AG04449 (cell line): Measurements from ENCODE around the gene GPC5.

Experiments
- CTCF ChIA-PET: fragments of 350-600 bp; formaldehyde crosslinking; extraction: SDS; loops from one replicate; lab custom pipeline; 2021; ENCODE audit warnings: antibody characterized with exemption; lab: Yijun Ruan, JAX
- POLR2A ChIA-PET: fragments of 400-600, 350-600 bp; formaldehyde crosslinking; extraction: SDS; loops from one replicate; lab custom pipeline; 2020; ENCODE audit warnings: antibody characterized with exemption, inconsistent platforms; lab: Yijun Ruan, JAX
- DNase-seq: peaks from one replicate; pipeline ENCODE4 v3.0.0-alpha.2; 2010; ENCODE audit warnings: low read depth, low spot score
- H3K4me3 ChIP-seq: 2 replicates; pipeline ENCODE4 v1.5.1; 2011; ENCODE audit warnings: low read depth, mild to moderate bottlenecking, control low read depth, low read length
- TF ChIP-seq, protein P1 (sequence below): IDR thresholded peaks from one replicate; pipeline ENCODE4 v1.5.1; 2011; ENCODE audit warnings: mild to moderate bottlenecking, moderate library complexity, low read length, control low read depth, inconsistent platforms; ENCODE audit not compliant: insufficient read depth; ENCODE audit errors: missing control alignments

Gene GPC5

DNA sequence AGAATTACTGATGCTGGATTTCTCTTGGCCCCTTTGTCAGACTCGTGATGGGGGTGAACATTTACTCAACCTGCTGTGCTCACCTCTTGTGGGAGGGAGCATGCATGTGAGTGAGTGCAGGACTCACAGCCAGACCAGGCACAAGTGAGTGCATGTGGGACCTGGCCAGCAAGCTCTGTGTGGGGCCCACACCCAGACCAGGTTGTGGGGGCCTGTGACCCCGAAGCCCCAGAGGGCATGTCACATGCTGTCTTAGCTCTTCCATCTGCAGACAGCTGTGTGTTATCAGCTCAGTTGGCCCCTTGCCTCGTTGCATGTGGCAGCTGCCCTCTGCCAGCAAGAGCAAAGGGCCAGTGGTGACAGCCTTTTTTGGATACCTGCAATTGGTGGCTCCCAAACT lies 614.4 kb downstream of the GPC5 start:
- ChIA-PET CTCF (no interaction called here), POLR2A (no interaction called here)
- no peak overlapping the region for H3K4me3 ChIP-seq
- no peak for DNase-seq
- TF ChIP-seq, protein P1, sequence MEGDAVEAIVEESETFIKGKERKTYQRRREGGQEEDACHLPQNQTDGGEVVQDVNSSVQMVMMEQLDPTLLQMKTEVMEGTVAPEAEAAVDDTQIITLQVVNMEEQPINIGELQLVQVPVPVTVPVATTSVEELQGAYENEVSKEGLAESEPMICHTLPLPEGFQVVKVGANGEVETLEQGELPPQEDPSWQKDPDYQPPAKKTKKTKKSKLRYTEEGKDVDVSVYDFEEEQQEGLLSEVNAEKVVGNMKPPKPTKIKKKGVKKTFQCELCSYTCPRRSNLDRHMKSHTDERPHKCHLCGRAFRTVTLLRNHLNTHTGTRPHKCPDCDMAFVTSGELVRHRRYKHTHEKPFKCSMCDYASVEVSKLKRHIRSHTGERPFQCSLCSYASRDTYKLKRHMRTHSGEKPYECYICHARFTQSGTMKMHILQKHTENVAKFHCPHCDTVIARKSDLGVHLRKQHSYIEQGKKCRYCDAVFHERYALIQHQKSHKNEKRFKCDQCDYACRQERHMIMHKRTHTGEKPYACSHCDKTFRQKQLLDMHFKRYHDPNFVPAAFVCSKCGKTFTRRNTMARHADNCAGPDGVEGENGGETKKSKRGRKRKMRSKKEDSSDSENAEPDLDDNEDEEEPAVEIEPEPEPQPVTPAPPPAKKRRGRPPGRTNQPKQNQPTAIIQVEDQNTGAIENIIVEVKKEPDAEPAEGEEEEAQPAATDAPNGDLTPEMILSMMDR, result no peak

DNA sequence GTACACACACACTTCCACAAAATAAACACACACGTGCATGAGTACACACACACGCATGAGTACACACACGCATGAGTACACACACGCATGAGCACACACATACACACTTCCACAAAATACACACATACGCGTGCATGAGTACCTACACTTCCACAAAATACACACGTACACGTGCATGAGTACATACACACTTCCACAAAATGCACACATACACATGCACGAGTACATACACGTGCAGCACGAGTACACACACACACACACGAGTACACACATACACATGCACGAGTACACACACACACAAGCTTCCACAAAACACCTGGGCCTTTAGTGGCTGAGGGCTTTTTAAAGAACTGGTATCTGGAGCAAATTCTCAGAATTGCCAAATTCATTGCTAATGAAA lies 619.3 kb downstream of the GPC5 start:
- TF ChIP-seq, protein P1, result no peak
- no peak overlapping the region for H3K4me3 ChIP-seq
- no peak for DNase-seq
- ChIA-PET POLR2A (no interaction called here), CTCF (no interaction called here)

DNA sequence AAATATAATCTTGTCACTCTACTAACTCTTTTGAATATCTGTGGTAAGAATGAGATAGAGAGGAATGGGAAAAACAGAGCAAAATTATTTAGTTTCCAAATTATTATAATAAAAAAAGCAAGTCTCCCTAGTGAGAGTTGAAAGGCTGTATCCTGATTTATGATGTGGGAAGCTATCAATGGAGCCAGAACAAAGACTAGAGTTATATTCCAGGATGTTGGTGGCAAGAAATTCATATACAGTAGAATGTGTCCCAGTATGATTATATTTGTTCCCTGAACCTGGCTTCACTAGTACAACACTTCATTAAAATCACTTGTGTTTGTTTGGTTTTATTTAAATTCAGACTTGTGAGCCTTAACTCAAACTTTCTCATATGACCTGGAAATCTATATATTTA lies 630.3 kb downstream of the GPC5 start:
- POLR2A ChIA-PET, result no interaction called here
- no peak for DNase-seq
- CTCF ChIA-PET, result no interaction called here
- H3K4me3 ChIP-seq, result no peak overlapping the region
- TF ChIP-seq, protein P1, result no peak

DNA sequence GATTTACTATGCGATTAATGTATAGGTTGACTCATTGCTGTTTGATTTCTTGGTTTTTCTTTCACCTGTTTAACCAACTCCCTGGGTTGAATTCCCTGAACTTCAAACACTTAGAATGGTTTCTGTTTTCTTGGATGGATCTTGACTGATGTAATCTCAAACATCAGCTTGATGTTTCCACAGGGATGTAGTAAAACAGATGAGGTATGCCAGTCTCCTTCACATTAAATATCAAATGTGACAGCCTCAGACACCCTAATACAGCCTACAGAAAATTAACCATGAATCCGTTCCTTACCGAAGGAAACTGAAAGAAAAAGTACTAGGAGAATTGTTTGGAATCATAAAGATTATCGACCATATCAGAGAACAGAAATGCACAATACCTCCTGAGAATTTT lies 631.2 kb downstream of the GPC5 start:
- no peak overlapping the region for H3K4me3 ChIP-seq
- ChIA-PET POLR2A (no interaction called here), CTCF (no interaction called here)
- TF ChIP-seq, protein P1, result no peak
- DNase-seq, result no peak

DNA sequence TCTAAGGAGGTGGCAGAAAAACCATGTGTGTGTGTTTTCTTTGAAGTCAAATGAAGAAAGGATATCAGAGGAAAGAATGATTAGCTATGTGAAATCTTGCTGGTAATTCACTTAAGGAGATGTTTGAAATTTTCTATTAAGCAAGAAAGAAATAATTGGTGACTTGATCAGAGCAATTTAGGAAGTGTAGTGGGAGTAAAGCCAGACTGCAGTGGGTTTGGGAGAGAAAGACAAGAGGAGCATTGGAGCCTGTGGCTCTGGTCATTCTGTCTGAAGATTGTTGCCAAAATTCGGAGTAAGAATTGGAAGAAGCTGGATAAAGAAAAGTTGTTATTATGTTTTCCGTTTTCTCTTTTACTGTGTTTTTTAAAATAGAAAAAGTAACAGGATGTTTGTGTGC lies 640.5 kb downstream of the GPC5 start:
- TF ChIP-seq, protein P1, result no peak
- ChIA-PET POLR2A (no interaction called here), CTCF (no interaction called here)
- no peak overlapping the region for H3K4me3 ChIP-seq
- no peak for DNase-seq

DNA sequence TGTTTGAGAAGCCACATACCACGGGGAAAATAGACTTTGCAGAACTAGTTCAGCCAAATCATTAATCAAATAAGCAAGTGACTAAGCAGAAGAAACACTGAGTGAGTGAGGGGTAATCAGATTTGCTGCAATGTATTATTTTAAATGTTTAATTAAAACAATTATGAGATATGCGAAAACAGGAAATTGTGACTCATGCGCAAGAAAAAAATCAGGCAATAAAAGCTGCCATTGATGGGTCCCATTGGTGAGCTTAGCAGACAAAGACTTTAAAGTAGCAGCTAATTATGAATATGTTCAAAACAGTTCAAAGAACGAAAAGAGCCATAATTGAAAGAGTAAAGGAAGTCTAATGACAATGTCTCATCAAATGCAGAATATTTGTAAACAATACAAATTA lies 644.1 kb downstream of the GPC5 start:
- ChIA-PET CTCF (no interaction called here), POLR2A (no interaction called here)
- H3K4me3 ChIP-seq, result no peak overlapping the region
- no peak for DNase-seq
- TF ChIP-seq, protein P1, result no peak

DNA sequence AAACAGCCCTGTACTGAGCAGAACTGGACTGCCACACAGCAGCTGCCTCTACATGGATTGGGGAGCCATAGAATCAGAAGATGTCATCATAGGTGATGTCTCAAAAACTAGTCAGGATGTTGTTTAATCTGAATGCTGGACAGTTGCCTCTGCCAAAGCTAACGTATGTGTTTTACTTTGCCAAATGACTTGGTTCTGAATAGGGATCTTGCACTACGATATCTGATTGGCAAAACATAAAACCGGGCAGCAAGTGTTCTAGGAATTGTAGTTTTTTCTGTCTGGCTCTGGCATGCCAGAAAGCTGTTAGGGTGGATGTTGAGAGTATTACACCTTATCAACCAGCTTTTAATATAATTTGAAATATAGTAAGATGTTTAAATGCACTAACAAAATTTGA lies 645.9 kb downstream of the GPC5 start:
- POLR2A ChIA-PET, result no interaction called here
- TF ChIP-seq, protein P1, result no peak
- no peak for DNase-seq
- CTCF ChIA-PET, result no interaction called here
- H3K4me3 ChIP-seq, result no peak overlapping the region
